ENCODE results near the gene TRIM56.
"Not testable (repeated sequence)": the region's sequence is repeated elsewhere in the genome, so short reads cannot be mapped to it uniquely, and the experiment has no call there.

DNA sequence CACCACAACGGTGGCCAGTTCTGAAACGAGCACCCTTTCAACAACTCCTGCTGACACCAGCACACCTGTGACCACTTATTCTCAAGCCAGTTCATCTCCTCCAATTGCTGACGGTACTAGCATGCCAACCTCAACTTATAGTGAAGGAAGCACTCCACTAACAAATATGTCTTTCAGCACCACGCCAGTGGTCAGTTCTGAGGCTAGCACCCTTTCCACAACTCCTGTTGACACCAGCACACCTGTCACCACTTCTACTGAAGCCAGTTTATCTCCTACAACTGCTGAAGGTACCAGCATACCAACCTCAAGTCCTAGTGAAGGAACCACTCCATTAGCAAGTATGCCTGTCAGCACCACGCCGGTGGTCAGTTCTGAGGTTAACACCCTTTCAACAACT is 44.0 kb upstream of the TRIM56 start:
- TF ChIP-seq, protein P1, sequence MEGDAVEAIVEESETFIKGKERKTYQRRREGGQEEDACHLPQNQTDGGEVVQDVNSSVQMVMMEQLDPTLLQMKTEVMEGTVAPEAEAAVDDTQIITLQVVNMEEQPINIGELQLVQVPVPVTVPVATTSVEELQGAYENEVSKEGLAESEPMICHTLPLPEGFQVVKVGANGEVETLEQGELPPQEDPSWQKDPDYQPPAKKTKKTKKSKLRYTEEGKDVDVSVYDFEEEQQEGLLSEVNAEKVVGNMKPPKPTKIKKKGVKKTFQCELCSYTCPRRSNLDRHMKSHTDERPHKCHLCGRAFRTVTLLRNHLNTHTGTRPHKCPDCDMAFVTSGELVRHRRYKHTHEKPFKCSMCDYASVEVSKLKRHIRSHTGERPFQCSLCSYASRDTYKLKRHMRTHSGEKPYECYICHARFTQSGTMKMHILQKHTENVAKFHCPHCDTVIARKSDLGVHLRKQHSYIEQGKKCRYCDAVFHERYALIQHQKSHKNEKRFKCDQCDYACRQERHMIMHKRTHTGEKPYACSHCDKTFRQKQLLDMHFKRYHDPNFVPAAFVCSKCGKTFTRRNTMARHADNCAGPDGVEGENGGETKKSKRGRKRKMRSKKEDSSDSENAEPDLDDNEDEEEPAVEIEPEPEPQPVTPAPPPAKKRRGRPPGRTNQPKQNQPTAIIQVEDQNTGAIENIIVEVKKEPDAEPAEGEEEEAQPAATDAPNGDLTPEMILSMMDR (IDR thresholded peaks at IDR 0.05): not testable (repeated sequence)
- not testable (repeated sequence) for TF ChIP-seq EP300 (IDR thresholded peaks at IDR 0.05)
